ENCODE data around the gene TMX4. TPM values are rescaled to one million over a fixed set of nuclear protein-coding genes. Genes with fewer than 3 reads are reported as not detected.
A peak's percentile ranks its signal among the peaks of the same experiment; 100 is the strongest.

Gene TMX4, protein sequence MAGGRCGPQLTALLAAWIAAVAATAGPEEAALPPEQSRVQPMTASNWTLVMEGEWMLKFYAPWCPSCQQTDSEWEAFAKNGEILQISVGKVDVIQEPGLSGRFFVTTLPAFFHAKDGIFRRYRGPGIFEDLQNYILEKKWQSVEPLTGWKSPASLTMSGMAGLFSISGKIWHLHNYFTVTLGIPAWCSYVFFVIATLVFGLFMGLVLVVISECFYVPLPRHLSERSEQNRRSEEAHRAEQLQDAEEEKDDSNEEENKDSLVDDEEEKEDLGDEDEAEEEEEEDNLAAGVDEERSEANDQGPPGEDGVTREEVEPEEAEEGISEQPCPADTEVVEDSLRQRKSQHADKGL
- total RNA-seq (10 to 100 TPM; 32.1 to 45.5 (median 39.7) TPM), polyA plus RNA-seq (10 to 100 TPM; 32.4 to 34.7 TPM), total RNA-seq (65.7 reads per million, percentile 77 among the genes with 10 or more reads in this experiment)

GRCh38 chr20:8019246-8019997, at the start of gene TMX4:
TSS of gene TMX4 (minus strand) at chr20:8019761. CDS start at chr20:8019613, 148 bp downstream.
- H3K27me3 Mint-ChIP-seq = peaks cover 0 to 8% (median 0%) of the 10 kb centered on the region in 5 donors
- peak; percentile 70 to 95 (median 78) for DNase-seq
- H3K4me1 ChIP-seq (ENCODE audit: control insufficient read depth in 2 of 2, insufficient read depth in 2 of 2, low read length in 2 of 2) = peaks cover 24% of the 10 kb centered on the region in 2 donors
- POLR2A ChIA-PET = interaction anchor here (0.8 kb wide), 1 partner anchor 15 kb away, joined by 3 read pairs; no protein-coding TSS in a partner anchor
- intact Hi-C loops (cut with micrococcal nuclease) = loop anchor here (1.0 to 5.0 kb wide), 6 partner anchors 8 to 193 kb away; partner anchors contain the start of gene PLCB1 (in 1 of the 2)
- H3K4me3 Mint-ChIP-seq = peak within 1 kb of the TSS in 9 of 10 donors; percentile 87 to 96 (median 94)
- peak within 1 kb of the TSS; percentile 78 to 97 (median 87) for H3K27ac Mint-ChIP-seq
- peaks cover 16 to 43% (median 40%) of the 10 kb centered on the region in 7 donors for H3K4me1 Mint-ChIP-seq
- H3K9me3 ChIP-seq (ENCODE audit: control insufficient read depth in 2 of 3, low read length in 3 of 3) = no peaks in the 10 kb centered on the region
- no peaks in the 10 kb centered on the region for H3K9me3 Mint-ChIP-seq
- H3K27me3 ChIP-seq (ENCODE audit: control insufficient read depth in 2 of 2, insufficient read depth in 2 of 2, low read length in 2 of 2) = no peaks in the 10 kb centered on the region
- peaks cover 0 to 3% (median 2%) of the 10 kb centered on the region in 5 donors for H3K36me3 Mint-ChIP-seq
- peak within 1 kb of the TSS; percentile 82 for H3K4me3 ChIP-seq (ENCODE audit: low read length)
- peak within 1 kb of the TSS; percentile 90 for H3K27ac ChIP-seq (ENCODE audit: low read depth, low read length)
- peak; percentile 94 for ATAC-seq
- H3K36me3 ChIP-seq (ENCODE audit: control insufficient read depth in 2 of 3, insufficient read depth in 3 of 3, low read length in 3 of 3) = peaks cover 0 to 4% (median 0%) of the 10 kb centered on the region in 3 experiments
- CTCF ChIA-PET = no interaction called here

DNA sequence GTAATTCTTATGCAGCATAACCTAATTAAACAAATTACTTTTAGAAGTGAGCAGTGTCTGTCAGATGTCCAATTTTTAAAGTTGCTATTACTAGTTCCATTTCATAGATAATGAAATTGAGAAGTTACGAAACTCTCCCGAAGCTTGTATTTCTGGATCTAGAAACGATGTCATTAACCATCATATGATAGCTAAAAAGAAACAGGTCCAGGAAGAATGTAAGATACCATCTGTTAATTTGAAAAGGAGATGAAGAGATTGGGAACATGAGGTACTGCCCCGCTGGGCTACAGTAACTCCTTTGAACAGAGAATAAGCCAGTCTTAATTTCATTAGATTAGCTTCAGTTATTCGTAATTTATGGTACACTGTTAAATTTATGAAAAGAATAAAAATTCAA, 47.5 kb upstream of the TMX4 start:
- intact Hi-C loops (cut with micrococcal nuclease) = no loop called here
- no peaks in the 10 kb centered on the region for H3K4me1 ChIP-seq (ENCODE audit: control insufficient read depth in 2 of 2, insufficient read depth in 2 of 2, low read length in 2 of 2)
- H3K36me3 ChIP-seq (ENCODE audit: control insufficient read depth in 2 of 3, insufficient read depth in 3 of 3, low read length in 3 of 3) = no peaks in the 10 kb centered on the region
- ATAC-seq (no peak), DNase-seq (no peak)
- no peaks in the 10 kb centered on the region for H3K36me3 Mint-ChIP-seq
- no peak overlapping the region for H3K27ac Mint-ChIP-seq
- H3K4me1 Mint-ChIP-seq = peaks cover 0 to 4% (median 0%) of the 10 kb centered on the region in 7 donors
- no peak overlapping the region for H3K27ac ChIP-seq (ENCODE audit: low read depth, low read length)
- peaks cover 4 to 22% (median 11%) of the 10 kb centered on the region in 5 donors for H3K27me3 Mint-ChIP-seq
- H3K9me3 Mint-ChIP-seq = no peaks in the 10 kb centered on the region
- H3K27me3 ChIP-seq (ENCODE audit: control insufficient read depth in 2 of 2, insufficient read depth in 2 of 2, low read length in 2 of 2) = no peaks in the 10 kb centered on the region
- no peak overlapping the region for H3K4me3 Mint-ChIP-seq
- ChIA-PET CTCF (interaction anchor here (0.8 to 1.0 kb wide), 3 partner anchors 9 to 87 kb away, joined by 3 read pairs; no protein-coding TSS in a partner anchor), POLR2A (no interaction called here)
- no peak overlapping the region for H3K4me3 ChIP-seq (ENCODE audit: low read length)
- H3K9me3 ChIP-seq (ENCODE audit: control insufficient read depth in 2 of 3, low read length in 3 of 3) = no peaks in the 10 kb centered on the region

GRCh38 chr20:8066662-8067061, 47.1 kb upstream of the TMX4 start:
- Mint-ChIP-seq H3K9me3 (no peaks in the 10 kb centered on the region), H3K4me1 (peaks cover 0 to 4% (median 0%) of the 10 kb centered on the region in 7 donors), H3K4me3 (no peak overlapping the region), H3K27me3 (peaks cover 4 to 22% (median 11%) of the 10 kb centered on the region in 5 donors), H3K36me3 (no peaks in the 10 kb centered on the region), H3K27ac (no peak overlapping the region)
- H3K4me1 ChIP-seq (ENCODE audit: control insufficient read depth in 2 of 2, insufficient read depth in 2 of 2, low read length in 2 of 2) = no peaks in the 10 kb centered on the region
- ChIA-PET POLR2A (no interaction called here), CTCF (interaction anchor here (0.8 to 1.0 kb wide), 3 partner anchors 9 to 87 kb away, joined by 3 read pairs; no protein-coding TSS in a partner anchor)
- no peaks in the 10 kb centered on the region for H3K9me3 ChIP-seq (ENCODE audit: control insufficient read depth in 2 of 3, low read length in 3 of 3)
- ATAC-seq (no peak), DNase-seq (no peak)
- no peak overlapping the region for H3K27ac ChIP-seq (ENCODE audit: low read depth, low read length)
- intact Hi-C loops (cut with micrococcal nuclease) = no loop called here
- H3K36me3 ChIP-seq (ENCODE audit: control insufficient read depth in 2 of 3, insufficient read depth in 3 of 3, low read length in 3 of 3) = no peaks in the 10 kb centered on the region
- no peaks in the 10 kb centered on the region for H3K27me3 ChIP-seq (ENCODE audit: control insufficient read depth in 2 of 2, insufficient read depth in 2 of 2, low read length in 2 of 2)
- no peak overlapping the region for H3K4me3 ChIP-seq (ENCODE audit: low read length)

GRCh38 chr20:8065691-8066090, 46.1 kb upstream of the TMX4 start:
- Mint-ChIP-seq H3K4me1 (no peaks in the 10 kb centered on the region), H3K4me3 (no peak overlapping the region), H3K36me3 (no peaks in the 10 kb centered on the region), H3K27me3 (peaks cover 4 to 22% (median 11%) of the 10 kb centered on the region in 5 donors), H3K9me3 (no peaks in the 10 kb centered on the region), H3K27ac (no peak overlapping the region)
- H3K4me1 ChIP-seq (ENCODE audit: control insufficient read depth in 2 of 2, insufficient read depth in 2 of 2, low read length in 2 of 2) = no peaks in the 10 kb centered on the region
- intact Hi-C loops (cut with micrococcal nuclease) = no loop called here
- CTCF ChIA-PET = no interaction called here
- POLR2A ChIA-PET = no interaction called here
- ATAC-seq (no peak), DNase-seq (no peak)
- no peaks in the 10 kb centered on the region for H3K36me3 ChIP-seq (ENCODE audit: control insufficient read depth in 2 of 3, insufficient read depth in 3 of 3, low read length in 3 of 3)
- no peak overlapping the region for H3K4me3 ChIP-seq (ENCODE audit: low read length)
- no peaks in the 10 kb centered on the region for H3K27me3 ChIP-seq (ENCODE audit: control insufficient read depth in 2 of 2, insufficient read depth in 2 of 2, low read length in 2 of 2)
- H3K9me3 ChIP-seq (ENCODE audit: control insufficient read depth in 2 of 3, low read length in 3 of 3) = no peaks in the 10 kb centered on the region
- H3K27ac ChIP-seq (ENCODE audit: low read depth, low read length) = no peak overlapping the region

GRCh38 chr20:8062756-8063155, 43.2 kb upstream of the TMX4 start:
- Mint-ChIP-seq H3K27me3 (peaks cover 4 to 24% (median 10%) of the 10 kb centered on the region in 5 donors), H3K27ac (no peak overlapping the region), H3K9me3 (peaks cover 0 to 1% (median 0%) of the 10 kb centered on the region in 11 donors), H3K4me1 (no peaks in the 10 kb centered on the region), H3K36me3 (no peaks in the 10 kb centered on the region), H3K4me3 (no peak overlapping the region)
- Histone ChIP-seq H3K9me3 (ENCODE audit: control insufficient read depth in 2 of 3, low read length in 3 of 3) (no peaks in the 10 kb centered on the region), H3K36me3 (ENCODE audit: control insufficient read depth in 2 of 3, insufficient read depth in 3 of 3, low read length in 3 of 3) (no peaks in the 10 kb centered on the region), H3K27ac (ENCODE audit: low read depth, low read length) (no peak overlapping the region), H3K27me3 (ENCODE audit: control insufficient read depth in 2 of 2, insufficient read depth in 2 of 2, low read length in 2 of 2) (no peaks in the 10 kb centered on the region), H3K4me1 (ENCODE audit: control insufficient read depth in 2 of 2, insufficient read depth in 2 of 2, low read length in 2 of 2) (no peaks in the 10 kb centered on the region), H3K4me3 (ENCODE audit: low read length) (no peak overlapping the region)
- intact Hi-C loops (cut with micrococcal nuclease) = no loop called here
- no peak for DNase-seq
- ChIA-PET CTCF (no interaction called here), POLR2A (no interaction called here)
- ATAC-seq = no peak

DNA sequence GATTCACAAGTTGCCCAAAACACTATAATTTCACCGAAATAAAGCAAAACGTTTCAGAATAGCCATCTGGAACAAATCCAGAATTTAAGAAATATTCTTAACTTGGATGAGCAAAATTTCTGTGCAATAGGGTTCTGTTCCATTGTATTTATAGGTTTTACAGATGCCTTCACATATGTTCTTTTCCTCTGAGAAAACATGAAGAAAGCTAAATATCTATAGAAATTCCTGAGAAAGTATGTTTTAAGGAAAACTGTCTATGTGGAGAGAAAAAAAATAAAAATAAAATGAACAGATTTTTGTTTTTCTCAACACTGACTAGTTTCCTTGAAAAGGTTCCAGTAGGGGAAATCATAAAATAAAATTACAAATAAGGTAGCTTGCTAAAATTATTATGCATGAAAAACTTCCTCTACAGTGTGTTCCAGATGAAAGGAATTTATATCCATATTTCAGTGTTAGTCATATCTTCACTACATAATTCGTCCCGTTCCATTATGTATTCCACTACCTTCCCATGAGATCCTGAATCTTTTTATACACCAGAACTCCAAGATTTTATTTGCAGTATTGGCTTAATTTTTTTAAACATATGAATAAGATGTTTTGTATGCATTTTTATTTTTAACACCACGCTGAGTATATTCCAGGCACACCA, 42.4 kb upstream of the TMX4 start:
- H3K36me3 Mint-ChIP-seq = no peaks in the 10 kb centered on the region
- Histone ChIP-seq H3K4me3 (ENCODE audit: low read length) (no peak overlapping the region), H3K9me3 (ENCODE audit: control insufficient read depth in 2 of 3, low read length in 3 of 3) (no peaks in the 10 kb centered on the region), H3K27ac (ENCODE audit: low read depth, low read length) (no peak overlapping the region), H3K27me3 (ENCODE audit: control insufficient read depth in 2 of 2, insufficient read depth in 2 of 2, low read length in 2 of 2) (no peaks in the 10 kb centered on the region), H3K4me1 (ENCODE audit: control insufficient read depth in 2 of 2, insufficient read depth in 2 of 2, low read length in 2 of 2) (no peaks in the 10 kb centered on the region), H3K36me3 (ENCODE audit: control insufficient read depth in 2 of 3, insufficient read depth in 3 of 3, low read length in 3 of 3) (no peaks in the 10 kb centered on the region)
- no peak overlapping the region for H3K27ac Mint-ChIP-seq
- H3K9me3 Mint-ChIP-seq = peaks cover 0 to 1% (median 0%) of the 10 kb centered on the region in 11 donors
- no peak for DNase-seq
- intact Hi-C loops (cut with micrococcal nuclease) = no loop called here
- no peak overlapping the region for H3K4me3 Mint-ChIP-seq
- ChIA-PET POLR2A (no interaction called here), CTCF (no interaction called here)
- no peaks in the 10 kb centered on the region for H3K4me1 Mint-ChIP-seq
- H3K27me3 Mint-ChIP-seq = peaks cover 4 to 25% (median 7%) of the 10 kb centered on the region in 5 donors
- no peak for ATAC-seq
